ENCODE measurements around the gene OR4K17. TPM values are rescaled to one million over a fixed set of nuclear protein-coding genes. Genes with fewer than 3 reads are reported as not detected.
"Not testable (repeated sequence)": the region's sequence is repeated elsewhere in the genome, so short reads cannot be mapped to it uniquely, and the experiment has no call there.

OR4K17 gene
- total RNA-seq, 1 donor from 2014 or later, result not detected

DNA sequence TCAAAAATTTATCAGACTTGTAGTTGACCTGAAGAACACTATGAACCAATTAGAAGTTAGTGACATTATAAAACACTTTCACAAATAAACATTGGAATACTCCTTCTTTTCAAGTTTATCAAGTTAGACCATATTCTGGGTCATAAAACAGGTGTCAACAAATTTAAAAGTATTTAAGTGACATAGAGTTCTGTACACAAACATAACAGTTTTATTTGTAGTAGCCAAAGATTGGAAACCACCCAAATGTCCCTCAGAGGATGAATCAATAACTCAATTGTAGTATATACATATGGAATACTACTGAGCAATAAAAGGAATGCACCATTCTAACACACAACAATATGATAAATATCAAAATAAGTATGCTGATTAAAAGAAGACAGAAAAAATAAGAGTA lies 56.6 kb downstream of the OR4K17 start:
- H3K4me3 Mint-ChIP-seq, result no peak overlapping the region
- DNase-seq (ENCODE audit: low spot score in 2 of 2, unreplicated experiment in 2 of 2), result no peak
- H3K27me3 Mint-ChIP-seq (ENCODE audit: low read depth), result no peaks in the 10 kb centered on the region
- H3K27ac Mint-ChIP-seq, result no peak overlapping the region
- TF ChIP-seq, protein P1, sequence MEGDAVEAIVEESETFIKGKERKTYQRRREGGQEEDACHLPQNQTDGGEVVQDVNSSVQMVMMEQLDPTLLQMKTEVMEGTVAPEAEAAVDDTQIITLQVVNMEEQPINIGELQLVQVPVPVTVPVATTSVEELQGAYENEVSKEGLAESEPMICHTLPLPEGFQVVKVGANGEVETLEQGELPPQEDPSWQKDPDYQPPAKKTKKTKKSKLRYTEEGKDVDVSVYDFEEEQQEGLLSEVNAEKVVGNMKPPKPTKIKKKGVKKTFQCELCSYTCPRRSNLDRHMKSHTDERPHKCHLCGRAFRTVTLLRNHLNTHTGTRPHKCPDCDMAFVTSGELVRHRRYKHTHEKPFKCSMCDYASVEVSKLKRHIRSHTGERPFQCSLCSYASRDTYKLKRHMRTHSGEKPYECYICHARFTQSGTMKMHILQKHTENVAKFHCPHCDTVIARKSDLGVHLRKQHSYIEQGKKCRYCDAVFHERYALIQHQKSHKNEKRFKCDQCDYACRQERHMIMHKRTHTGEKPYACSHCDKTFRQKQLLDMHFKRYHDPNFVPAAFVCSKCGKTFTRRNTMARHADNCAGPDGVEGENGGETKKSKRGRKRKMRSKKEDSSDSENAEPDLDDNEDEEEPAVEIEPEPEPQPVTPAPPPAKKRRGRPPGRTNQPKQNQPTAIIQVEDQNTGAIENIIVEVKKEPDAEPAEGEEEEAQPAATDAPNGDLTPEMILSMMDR (IDR thresholded peaks at IDR 0.05; ENCODE audit: unreplicated experiment), result no peak
- peaks cover 2% of the 10 kb centered on the region for H3K36me3 Mint-ChIP-seq
- H3K9me3 Mint-ChIP-seq, result peaks cover 70% of the 10 kb centered on the region
- no peaks in the 10 kb centered on the region for H3K4me1 Mint-ChIP-seq

DNA sequence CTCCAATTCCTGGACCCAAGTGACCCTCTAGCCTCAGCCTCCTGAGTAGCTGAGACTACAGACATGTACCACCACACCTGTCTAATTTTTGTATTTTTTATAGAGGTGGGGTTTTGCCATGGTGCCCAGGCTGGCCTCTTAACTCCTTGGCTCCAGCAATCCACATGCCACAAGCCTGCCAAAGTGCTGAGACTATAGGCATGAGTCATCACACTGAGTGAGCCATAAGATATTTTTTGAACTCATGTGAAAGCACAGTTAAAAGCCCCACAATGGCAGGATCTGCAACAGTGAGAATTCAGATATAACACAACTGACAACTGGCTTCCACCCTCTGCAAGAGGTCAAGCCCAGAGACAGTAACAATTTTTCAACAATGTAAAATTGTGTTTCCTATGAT lies 59.3 kb downstream of the OR4K17 start:
- DNase-seq (ENCODE audit: low spot score in 2 of 2, unreplicated experiment in 2 of 2); H3K27ac Mint-ChIP-seq; H3K36me3 Mint-ChIP-seq; H3K4me3 Mint-ChIP-seq; H3K27me3 Mint-ChIP-seq (ENCODE audit: low read depth); H3K4me1 Mint-ChIP-seq: not testable (repeated sequence)
- H3K9me3 Mint-ChIP-seq, result peaks cover 55% of the 10 kb centered on the region

Other genes starting within 250 kb of the OR4K17 start
- gene OR4K2, start 235.6 kb upstream of the OR4K17 start, total RNA-seq, result not detected in 3 replicates
- not detected in 3 replicates for gene OR4K5, start 190.1 kb upstream of the OR4K17 start, total RNA-seq
- gene OR4K1, start 179.8 kb upstream of the OR4K17 start, total RNA-seq, result not detected in 3 replicates
- not detected in 3 replicates for gene OR4K15, start 135.1 kb upstream of the OR4K17 start, total RNA-seq
- not detected in 3 replicates for gene OR4Q2, start 108.6 kb upstream of the OR4K17 start, total RNA-seq
- not detected in 3 replicates for gene OR4K14, start 91.4 kb upstream of the OR4K17 start, total RNA-seq
- not detected in 3 replicates for gene OR4K13, start 74.7 kb upstream of the OR4K17 start, total RNA-seq
- not detected in 3 replicates for gene OR4L1, start 50.7 kb upstream of the OR4K17 start, total RNA-seq
- not detected in 3 replicates for gene OR4N5, start 28.1 kb downstream of the OR4K17 start, total RNA-seq
- gene OR11G2, start 80.2 kb downstream of the OR4K17 start, total RNA-seq, result not detected in 3 replicates
- gene OR11H6, start 113.0 kb downstream of the OR4K17 start, total RNA-seq, result not detected in 3 replicates
- gene OR11H7, start 118.2 kb downstream of the OR4K17 start, total RNA-seq, result not detected in 3 replicates
- not detected in 3 replicates for gene OR11H4, start 128.5 kb downstream of the OR4K17 start, total RNA-seq
- gene TTC5, start 195.2 kb downstream of the OR4K17 start, total RNA-seq, result 29.4 to 30.8 TPM (median 30.0 TPM) in 3 replicates
- 104 to 112 TPM (median 109 TPM) in 3 replicates for gene CCNB1IP1, start 222.5 kb downstream of the OR4K17 start, total RNA-seq
- gene PARP2, start 232.9 kb downstream of the OR4K17 start, total RNA-seq, result 35.1 to 40.9 TPM (median 38.6 TPM) in 3 replicates

All from mesothelial cell of epicardium (in vitro differentiated cells).